Keratinocyte (primary cell): ENCODE measurements around the gene PVALB.

Experiments used
- EZH2 ChIP-seq: IDR thresholded peaks from one replicate; pipeline ENCODE4 v1.6.1; 2012; ENCODE audit warnings: inconsistent platforms, mild to moderate bottlenecking, low read length, moderate library complexity
- TF ChIP-seq, protein P1 (sequence below), 3 experiments: IDR thresholded peaks in 1 of 3; conservative IDR thresholded peaks in 1 of 3; optimal IDR thresholded peaks in 1 of 3; 2 replicates in 2 of 3; 3 replicates in 1 of 3; pipeline versions ENCODE3 to v1.5.1; 2011; ENCODE audit warnings: low read length in 3 of 3, mild to moderate bottlenecking in 3 of 3, moderate library complexity in 2 of 3, control low read depth in 1 of 3, inconsistent platforms in 1 of 3; ENCODE audit not compliant: insufficient read depth in 2 of 3; ENCODE audit errors: extremely low read depth in 1 of 3

DNA sequence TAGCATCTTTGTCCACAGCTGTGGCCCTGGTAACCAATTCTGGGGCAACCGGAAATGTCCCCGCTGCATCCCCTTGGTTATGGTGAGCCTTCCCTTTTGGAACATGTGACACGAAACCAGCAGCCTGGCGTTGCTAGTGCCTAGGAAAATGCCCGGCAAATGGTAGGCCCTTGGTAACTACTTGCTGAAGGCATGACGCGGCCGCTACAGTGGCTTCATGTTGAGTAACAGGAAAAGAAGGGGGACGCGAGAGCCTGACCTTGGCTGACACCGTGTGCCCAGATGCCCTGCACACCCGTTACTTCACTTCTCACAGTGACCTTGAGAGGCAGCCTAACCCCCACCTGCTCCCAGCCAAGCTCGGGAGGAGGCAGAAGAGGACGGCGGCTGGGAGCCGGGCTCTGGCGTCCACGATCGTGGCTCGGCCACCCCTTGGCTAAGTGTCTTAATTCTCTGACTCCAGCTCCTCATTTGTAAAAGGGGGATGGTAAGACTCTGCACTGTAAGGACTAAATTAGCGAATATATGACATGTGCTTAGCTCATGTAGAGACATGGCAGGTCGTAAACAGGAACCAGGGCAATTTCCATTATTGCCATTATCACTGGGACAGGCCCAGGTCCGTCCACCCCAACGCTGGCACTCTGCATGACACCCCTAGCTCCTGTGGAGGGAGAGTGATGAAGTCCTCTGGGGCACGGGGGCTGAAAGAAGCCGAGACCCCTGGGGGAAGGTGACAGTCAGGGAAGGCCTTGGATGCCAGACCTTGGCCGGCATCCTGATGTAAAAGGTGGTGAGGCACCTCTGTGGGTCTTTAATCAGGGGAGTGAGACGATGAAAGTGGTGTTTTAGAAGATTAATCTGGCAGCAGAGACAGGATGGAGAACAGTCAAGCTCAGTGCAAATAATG, 59.8 kb downstream of the PVALB start:
- TF ChIP-seq, protein P1, sequence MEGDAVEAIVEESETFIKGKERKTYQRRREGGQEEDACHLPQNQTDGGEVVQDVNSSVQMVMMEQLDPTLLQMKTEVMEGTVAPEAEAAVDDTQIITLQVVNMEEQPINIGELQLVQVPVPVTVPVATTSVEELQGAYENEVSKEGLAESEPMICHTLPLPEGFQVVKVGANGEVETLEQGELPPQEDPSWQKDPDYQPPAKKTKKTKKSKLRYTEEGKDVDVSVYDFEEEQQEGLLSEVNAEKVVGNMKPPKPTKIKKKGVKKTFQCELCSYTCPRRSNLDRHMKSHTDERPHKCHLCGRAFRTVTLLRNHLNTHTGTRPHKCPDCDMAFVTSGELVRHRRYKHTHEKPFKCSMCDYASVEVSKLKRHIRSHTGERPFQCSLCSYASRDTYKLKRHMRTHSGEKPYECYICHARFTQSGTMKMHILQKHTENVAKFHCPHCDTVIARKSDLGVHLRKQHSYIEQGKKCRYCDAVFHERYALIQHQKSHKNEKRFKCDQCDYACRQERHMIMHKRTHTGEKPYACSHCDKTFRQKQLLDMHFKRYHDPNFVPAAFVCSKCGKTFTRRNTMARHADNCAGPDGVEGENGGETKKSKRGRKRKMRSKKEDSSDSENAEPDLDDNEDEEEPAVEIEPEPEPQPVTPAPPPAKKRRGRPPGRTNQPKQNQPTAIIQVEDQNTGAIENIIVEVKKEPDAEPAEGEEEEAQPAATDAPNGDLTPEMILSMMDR (optimal IDR thresholded peaks at IDR 0.05 in 1 of 3, IDR thresholded peaks at IDR 0.05 in 1 of 3, conservative IDR thresholded peaks at IDR 0.05 in 1 of 3; ENCODE audit: extremely low read depth in 1 of 3, insufficient read depth in 2 of 3, low read length in 3 of 3), result no peak
- TF ChIP-seq EZH2, result no peak
